GM12874 (cell line): ENCODE results near the gene SCO2.

Source experiments
- CTCF ChIP-seq: IDR thresholded peaks from 2 replicates; pipeline ENCODE4 v1.5.1; 2011; ENCODE audit warnings: low read depth, mild to moderate bottlenecking, control low read depth, low read length, moderate library complexity; ENCODE audit not compliant: insufficient read depth

Gene SCO2

DNA sequence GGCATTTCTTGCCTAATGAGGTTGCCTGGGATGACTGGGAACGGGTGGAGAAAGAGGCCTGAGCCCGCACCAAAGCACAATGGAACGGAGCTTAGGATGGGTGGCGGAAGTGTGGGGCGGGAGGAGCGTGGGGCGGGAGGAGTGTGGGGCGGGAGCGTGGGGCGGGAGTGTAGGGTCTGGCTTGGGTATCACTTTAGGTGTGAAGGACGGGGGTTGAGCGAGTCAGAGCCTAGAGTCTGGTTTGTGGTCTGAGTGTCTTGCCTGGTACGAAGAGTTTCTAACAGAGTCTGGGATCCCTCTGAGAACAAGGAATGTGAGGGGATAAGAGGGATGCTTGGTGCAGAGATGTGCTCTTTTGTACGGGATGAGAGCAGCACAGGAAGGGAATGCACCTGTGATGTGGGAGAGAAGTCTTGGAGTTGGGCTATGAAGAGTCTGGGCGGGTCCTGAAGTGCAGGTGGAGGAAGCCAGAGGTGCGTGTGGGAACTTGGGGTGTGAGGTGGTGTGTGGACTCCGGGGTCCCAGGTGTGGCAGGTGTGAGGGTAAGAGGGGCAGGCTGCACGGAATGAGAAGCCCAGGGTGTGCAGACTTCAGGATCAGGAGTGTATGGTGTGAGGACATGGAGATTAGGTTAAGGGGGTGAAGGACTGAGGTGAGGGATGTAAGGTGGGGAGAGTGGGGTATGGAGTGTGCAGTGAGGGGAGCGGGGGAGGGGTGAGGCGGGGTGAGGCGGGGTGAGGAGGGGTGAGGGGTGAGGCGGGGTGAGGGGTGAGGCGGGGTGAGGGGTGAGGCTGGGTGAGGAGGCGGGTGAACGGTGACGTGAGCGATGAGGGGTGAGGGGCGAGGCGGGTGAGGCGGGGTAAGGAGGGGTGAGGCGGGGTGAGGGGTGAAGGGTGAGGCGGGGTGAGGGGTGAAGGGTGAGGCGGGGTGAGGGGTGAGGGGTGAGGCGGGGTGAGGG is 36.3 kb upstream of the SCO2 start:
- TF ChIP-seq CTCF = no peak

GRCh38 chr22:50560034-50560433 is 34.6 kb upstream of the SCO2 start:
- no peak for TF ChIP-seq CTCF

DNA sequence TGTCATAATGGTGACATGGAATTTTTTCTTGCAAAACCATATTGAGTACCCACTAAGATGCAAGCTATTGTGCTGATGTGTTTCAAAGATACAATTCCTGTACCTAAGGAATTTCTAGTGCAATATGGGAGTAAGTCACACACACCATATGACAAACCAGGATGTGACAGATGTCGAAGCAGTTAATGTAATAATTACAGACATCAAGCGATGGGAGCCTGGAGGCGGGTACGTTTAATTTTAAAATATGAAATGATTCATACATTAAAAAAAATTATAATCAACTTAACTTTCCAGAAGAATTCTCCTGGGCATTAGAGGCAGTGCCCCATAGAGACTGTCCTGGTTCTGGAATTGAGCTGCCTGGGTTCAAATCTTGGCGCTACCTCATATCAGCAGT is 31.3 kb upstream of the SCO2 start:
- TF ChIP-seq CTCF = no peak

GRCh38 chr22:50553310-50553709 is 27.9 kb upstream of the SCO2 start:
- no peak for TF ChIP-seq CTCF

DNA sequence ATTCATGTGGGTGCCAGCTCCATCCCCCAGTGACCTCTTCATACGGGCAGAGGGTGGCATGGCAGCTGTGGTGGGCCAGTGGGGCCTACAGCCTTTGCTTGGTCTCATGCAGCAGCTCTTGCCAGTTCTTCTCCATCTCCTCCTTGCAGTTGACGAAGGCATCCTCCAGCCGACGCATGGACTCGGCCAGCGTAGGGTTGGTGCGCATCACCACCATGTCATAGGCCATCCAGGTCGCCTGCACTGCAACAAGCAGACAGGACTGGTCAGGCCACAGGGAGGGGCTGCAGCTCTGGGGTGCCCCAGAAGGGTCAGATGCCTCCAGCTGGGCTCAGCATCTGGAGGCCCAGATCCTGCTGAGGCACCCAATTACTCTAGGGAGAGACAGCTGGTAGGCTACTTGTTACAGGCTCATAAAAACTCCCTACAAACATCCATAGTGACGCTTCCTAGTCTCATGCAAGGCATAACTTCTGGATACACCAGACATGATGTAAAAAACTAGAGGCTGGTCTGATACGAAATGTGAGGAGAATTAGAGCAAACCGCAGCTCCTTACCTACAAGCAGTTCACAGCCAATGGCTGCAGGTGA is 25.9 kb upstream of the SCO2 start:
- no peak for TF ChIP-seq CTCF

DNA sequence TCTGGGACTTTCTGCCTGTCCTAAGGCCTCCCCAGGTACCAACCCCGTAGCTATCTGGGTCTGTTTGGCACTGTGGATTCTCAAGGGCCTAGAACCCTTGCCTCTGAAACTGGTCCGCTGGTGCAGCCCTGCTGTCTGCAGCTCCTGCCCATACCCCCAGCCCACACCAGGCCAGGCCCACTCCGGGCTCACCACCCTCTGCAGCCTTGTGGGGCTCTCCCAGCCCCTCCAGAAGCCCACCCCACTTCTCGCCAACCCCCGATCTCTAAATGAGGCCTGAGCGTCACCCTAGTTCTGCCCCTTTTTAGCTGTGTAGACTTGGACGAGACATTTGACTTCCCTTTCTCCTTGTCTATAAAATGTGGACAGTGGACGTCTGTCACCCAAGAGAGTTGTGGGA is 25.0 kb upstream of the SCO2 start:
- no peak for TF ChIP-seq CTCF

DNA sequence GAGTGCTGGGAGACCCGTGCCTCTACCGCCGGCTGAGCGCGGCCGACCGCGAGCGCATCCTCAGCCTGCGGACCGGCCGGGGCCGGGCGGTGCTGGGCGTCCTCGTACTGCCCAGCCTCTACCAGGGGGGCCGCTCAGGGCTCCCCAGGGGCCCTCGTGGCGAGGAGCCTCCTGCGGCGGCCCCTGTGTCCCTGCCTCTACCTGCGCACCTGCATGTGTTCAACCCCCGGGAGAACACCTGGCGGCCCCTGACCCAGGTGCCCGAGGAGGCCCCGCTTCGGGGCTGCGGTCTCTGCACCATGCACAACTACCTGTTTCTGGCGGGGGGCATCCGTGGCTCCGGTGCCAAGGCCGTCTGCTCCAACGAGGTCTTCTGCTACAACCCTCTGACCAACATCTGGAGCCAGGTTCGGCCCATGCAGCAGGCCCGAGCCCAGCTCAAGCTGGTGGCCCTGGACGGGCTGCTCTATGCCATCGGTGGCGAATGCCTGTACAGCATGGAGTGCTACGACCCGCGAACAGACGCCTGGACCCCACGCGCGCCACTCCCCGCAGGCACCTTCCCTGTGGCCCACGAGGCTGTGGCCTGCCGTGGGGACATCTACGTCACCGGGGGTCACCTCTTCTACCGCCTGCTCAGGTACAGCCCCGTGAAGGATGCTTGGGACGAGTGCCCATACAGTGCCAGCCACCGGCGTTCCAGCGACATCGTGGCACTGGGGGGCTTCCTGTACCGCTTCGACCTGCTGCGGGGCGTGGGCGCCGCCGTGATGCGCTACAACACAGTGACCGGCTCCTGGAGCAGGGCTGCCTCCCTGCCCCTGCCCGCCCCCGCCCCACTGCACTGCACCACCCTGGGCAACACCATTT is 23.8 kb upstream of the SCO2 start:
- TF ChIP-seq CTCF = no peak
